Spleen (tissue), 11 donors: ENCODE data around the gene SLC2A10. TPM values are rescaled to one million over a fixed set of nuclear protein-coding genes. Genes with fewer than 3 reads are reported as not detected.

Experiments
- DNase-seq: peaks from one replicate; pipeline ENCODE4 v3.0.0-alpha.2; 2020
- H3K27ac ChIP-seq, 8 donors: fragments of 200-600 bp; sonication (generic) in 7 of 8; 1 replicate in 4 of 8; 2 replicates in 4 of 8; pipeline versions ENCODE4 v1.5.0 to v1.8.0; 2016 to 2021; ENCODE audit warnings: inconsistent platforms in 4 of 8, mild to moderate bottlenecking in 4 of 8, moderate library complexity in 1 of 8
- H3K27me3 ChIP-seq, 7 donors: fragments of 200-600 bp; sonication (generic) in 6 of 7; replicated peaks in 1 of 7; 1 replicate in 4 of 7; 2 replicates in 3 of 7; pipeline versions ENCODE4 v1.5.0 to v1.8.0; 2016 to 2021; ENCODE audit warnings: inconsistent platforms in 3 of 7, mild to moderate bottlenecking in 1 of 7
- H3K36me3 ChIP-seq, 6 donors: fragments of 200-600 bp; sonication (generic) in 5 of 6; 1 replicate in 4 of 6; 2 replicates in 2 of 6; pipeline versions ENCODE4 v1.5.0 to v1.8.0; 2016 to 2021; ENCODE audit warnings: inconsistent platforms in 2 of 6
- H3K4me1 ChIP-seq, 6 donors: fragments of 200-600 bp; sonication (generic) in 5 of 6; 1 replicate in 3 of 6; 2 replicates in 3 of 6; pipeline versions ENCODE4 v1.5.0 to v1.8.0; 2016 to 2021; ENCODE audit warnings: inconsistent platforms in 3 of 6
- H3K4me3 ChIP-seq, 8 donors: fragments of 200-600 bp; sonication (generic) in 7 of 8; 1 replicate in 4 of 8; 2 replicates in 4 of 8; pipeline versions ENCODE4 v1.5.0 to v1.8.0; 2016 to 2021; ENCODE audit warnings: inconsistent platforms in 4 of 8, mild to moderate bottlenecking in 4 of 8, moderate library complexity in 2 of 8
- H3K9me3 ChIP-seq, 8 donors: fragments of 200-600 bp; sonication (generic) in 7 of 8; 1 replicate in 4 of 8; 2 replicates in 4 of 8; pipeline versions ENCODE4 v1.5.0 to v1.8.0; 2016 to 2021; ENCODE audit warnings: inconsistent platforms in 4 of 8
- POLR2A ChIP-seq, 3 donors: fragments of 450-650 bp; IDR thresholded peaks; one replicate each; pipeline ENCODE4 v1.5.1; 2017; ENCODE audit warnings: antibody characterized with exemption in 3 of 3, mild to moderate bottlenecking in 1 of 3
- POLR2AphosphoS5 ChIP-seq, 3 donors: sonication (generic); formaldehyde crosslinking; IDR thresholded peaks; one replicate each; pipeline ENCODE4 v1.5.1; 2017; ENCODE audit warnings: antibody characterized with exemption in 3 of 3
- WGBS, 5 donors: extraction: QIAGEN DNeasy Blood & Tissue Kit in 3 of 5; methylation state at CpG; one replicate each; pipeline versions ENCODE4 v1.1.5 to v1.1.7; 2013 to 2018; 5-methylcytosine and 5-hydroxymethylcytosine counted together
- intact Hi-C: fragments of 100-400 bp; cut with DNase I; formaldehyde crosslinking; loops from one replicate; pipeline ENCODE4 v1.15.0; 2023; ENCODE audit warnings: low total_unique reads
- polyA plus RNA-seq, 3 donors: library from polyadenylated mRNA; stranded (reverse); fragments of 200-250 nt; gene quantifications; one replicate each; pipeline ENCODE4 v1.2.1, GENCODE V29; 2013
- total RNA-seq, 7 donors: library from RNA; depleted of rRNA in 3 of 7; stranded (reverse); fragments of >200 nt in 3 of 7; fragmentation: NEBNext Ultra II Directional in 4 of 7; extraction: Animal tissue kit (Norgen Biotek cat#: 25700) in 4 of 7; gene quantifications; one replicate each; pipeline versions ENCODE4 v1.1.0 to v1.2.1, GENCODE V29; 2016 to 2021
- TF ChIP-seq, protein P1 (sequence below), 11 experiments: fragments of 200-600 bp in 7 of 11; fragments of 450-650 bp in 4 of 11; sonication (generic) in 4 of 11; IDR thresholded peaks in 8 of 11; conservative IDR thresholded peaks in 3 of 11; 1 replicate in 7 of 11; 2 replicates in 4 of 11; pipeline versions ENCODE4 v1.4.0 to v1.8.0; 2016 to 2021; ENCODE audit warnings: antibody characterized with exemption in 11 of 11, inconsistent platforms in 4 of 11, mild to moderate bottlenecking in 1 of 11
- donor health status: healthy with polysubstance abuse.
- donor health status: DM: no; HTN: no; CAD: no; lungs with moderate emphysema.
- donor health status: DM: no; HTN: no; CAD: no.
- donor health status: Bipolar disorder and iron deficiency.
- donor health status: healthy.
- donor health status: DM: no; HTN: no; CAD: no.
- donor health status: DM: yes; HTN: yes; CAD: no.

The SLC2A10 gene
- total and polyA plus RNA-seq, 10 donors, result 1.9 to 7.3 (median 2.9) TPM

DNA sequence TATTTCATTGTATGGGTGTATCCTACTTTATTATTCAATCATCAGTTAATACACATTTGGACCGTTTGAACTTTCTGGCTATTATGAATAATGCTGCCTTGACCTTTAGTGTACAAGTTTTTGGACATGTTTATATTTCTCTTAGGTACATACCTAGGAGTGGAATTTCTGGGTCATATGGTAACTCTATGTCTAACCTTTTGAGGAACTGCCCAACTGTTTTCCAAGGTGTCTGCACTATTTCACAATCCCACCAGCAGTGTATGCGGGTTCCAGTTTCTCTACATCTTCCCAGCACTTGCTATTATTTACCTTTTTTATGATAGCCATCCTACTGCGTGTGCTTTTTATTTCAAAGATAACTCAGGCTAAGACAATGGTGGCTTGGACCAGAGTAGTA lies 43.8 kb upstream of the SLC2A10 start:
- no peak for DNase-seq

DNA sequence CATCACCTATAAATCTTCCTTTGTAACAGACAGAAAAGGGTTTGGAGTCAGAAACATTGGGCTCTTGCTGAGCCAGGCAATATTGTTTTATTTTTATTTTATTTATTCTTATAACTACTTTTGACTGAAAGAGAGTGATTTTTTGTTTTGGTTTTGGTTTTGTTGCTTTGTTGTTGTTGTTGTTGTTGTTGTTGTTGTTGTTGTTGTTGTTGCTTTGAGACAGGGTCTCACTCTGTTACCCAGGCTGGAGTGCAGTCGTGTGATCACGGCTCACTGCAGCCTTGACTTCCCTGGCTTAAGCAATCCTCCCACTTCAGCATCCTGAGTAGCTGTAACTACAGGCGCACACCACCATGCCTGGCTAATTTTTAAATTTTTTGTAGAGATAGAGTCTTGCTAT lies 43.1 kb upstream of the SLC2A10 start:
- Histone ChIP-seq H3K4me1 (peaks cover 0 to 3% (median 0%) of the 10 kb centered on the region in 6 donors), H3K9me3 (peaks cover 0 to 21% (median 15%) of the 10 kb centered on the region in 8 donors), H3K27ac (no peak overlapping the region), H3K36me3 (no peaks in the 10 kb centered on the region), H3K4me3 (no peak overlapping the region), H3K27me3 (no peaks in the 10 kb centered on the region)
- WGBS, 5 donors, result 87 to 92% (median 88%) methylated on average over 3 of the region's 3 CpGs
- no peak for TF ChIP-seq POLR2AphosphoS5 (IDR thresholded peaks at IDR 0.05)
- TF ChIP-seq, protein P1, sequence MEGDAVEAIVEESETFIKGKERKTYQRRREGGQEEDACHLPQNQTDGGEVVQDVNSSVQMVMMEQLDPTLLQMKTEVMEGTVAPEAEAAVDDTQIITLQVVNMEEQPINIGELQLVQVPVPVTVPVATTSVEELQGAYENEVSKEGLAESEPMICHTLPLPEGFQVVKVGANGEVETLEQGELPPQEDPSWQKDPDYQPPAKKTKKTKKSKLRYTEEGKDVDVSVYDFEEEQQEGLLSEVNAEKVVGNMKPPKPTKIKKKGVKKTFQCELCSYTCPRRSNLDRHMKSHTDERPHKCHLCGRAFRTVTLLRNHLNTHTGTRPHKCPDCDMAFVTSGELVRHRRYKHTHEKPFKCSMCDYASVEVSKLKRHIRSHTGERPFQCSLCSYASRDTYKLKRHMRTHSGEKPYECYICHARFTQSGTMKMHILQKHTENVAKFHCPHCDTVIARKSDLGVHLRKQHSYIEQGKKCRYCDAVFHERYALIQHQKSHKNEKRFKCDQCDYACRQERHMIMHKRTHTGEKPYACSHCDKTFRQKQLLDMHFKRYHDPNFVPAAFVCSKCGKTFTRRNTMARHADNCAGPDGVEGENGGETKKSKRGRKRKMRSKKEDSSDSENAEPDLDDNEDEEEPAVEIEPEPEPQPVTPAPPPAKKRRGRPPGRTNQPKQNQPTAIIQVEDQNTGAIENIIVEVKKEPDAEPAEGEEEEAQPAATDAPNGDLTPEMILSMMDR (IDR thresholded peaks at IDR 0.05 in 8 of 11, conservative IDR thresholded peaks at IDR 0.05 in 3 of 11), result no peak
- TF ChIP-seq POLR2A (IDR thresholded peaks at IDR 0.05), result no peak
- intact Hi-C loops, result no loop called here
- no peak for DNase-seq

More for the DNA sequence above, 43.8 kb upstream of the SLC2A10 start:
- Histone ChIP-seq H3K4me3 (no peak overlapping the region), H3K9me3 (peaks cover 0 to 14% (median 9%) of the 10 kb centered on the region in 8 donors), H3K36me3 (no peaks in the 10 kb centered on the region), H3K27me3 (no peaks in the 10 kb centered on the region), H3K4me1 (no peaks in the 10 kb centered on the region), H3K27ac (no peak overlapping the region)
- TF ChIP-seq, protein P1 (IDR thresholded peaks at IDR 0.05 in 8 of 11, conservative IDR thresholded peaks at IDR 0.05 in 3 of 11), result no peak
- TF ChIP-seq POLR2AphosphoS5 (IDR thresholded peaks at IDR 0.05) (no peak), POLR2A (IDR thresholded peaks at IDR 0.05) (no peak)
- intact Hi-C loops, result no loop called here
- WGBS, 5 donors, result 79 to 94% (median 86%) methylated on average over 3 of the region's 3 CpGs

DNA sequence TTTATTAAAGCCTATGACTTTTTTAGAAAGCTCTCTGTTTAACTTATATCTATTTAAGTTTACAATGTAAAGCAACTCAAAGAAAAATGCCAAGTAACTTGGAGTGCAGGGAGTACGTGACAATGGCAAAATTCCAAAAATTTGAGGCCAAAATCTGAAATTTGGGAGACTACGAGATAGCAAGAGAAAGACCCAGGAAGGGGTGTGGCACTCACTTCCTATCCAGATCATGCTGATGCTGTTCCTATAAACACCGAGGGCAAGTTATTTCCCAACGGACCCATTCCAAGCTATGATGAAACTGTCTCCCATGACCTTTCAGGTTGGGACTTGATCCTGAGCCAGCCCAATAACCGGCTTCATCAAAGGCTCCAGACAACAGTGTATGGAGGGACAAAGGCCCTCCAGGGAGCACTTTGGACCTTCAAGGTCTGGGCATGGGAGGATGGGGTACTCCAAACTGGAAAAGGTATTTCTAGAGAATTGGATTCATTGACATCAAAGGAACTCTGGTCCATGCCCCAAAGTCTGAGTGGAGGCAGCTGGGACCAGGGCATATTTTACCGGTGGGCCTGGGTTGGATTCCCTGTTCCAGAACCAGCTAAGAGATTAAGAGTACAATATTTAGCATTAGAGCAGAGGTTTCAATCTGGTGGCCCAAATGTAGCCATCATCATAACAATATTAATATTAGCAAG lies 42.5 kb upstream of the SLC2A10 start:
- no peak for DNase-seq
- TF ChIP-seq POLR2AphosphoS5 (IDR thresholded peaks at IDR 0.05), result no peak
- TF ChIP-seq, protein P1 (IDR thresholded peaks at IDR 0.05 in 8 of 11, conservative IDR thresholded peaks at IDR 0.05 in 3 of 11), result no peak
- no peak for TF ChIP-seq POLR2A (IDR thresholded peaks at IDR 0.05)
- H3K27ac ChIP-seq, result no peak overlapping the region
- intact Hi-C loops, result no loop called here
- H3K36me3 ChIP-seq, result no peaks in the 10 kb centered on the region
- no peaks in the 10 kb centered on the region for H3K27me3 ChIP-seq
- WGBS, 5 donors, result 70 to 89% (median 83%) methylated on average over 6 of the region's 6 CpGs
- peaks cover 0 to 26% (median 18%) of the 10 kb centered on the region in 8 donors for H3K9me3 ChIP-seq
- no peak overlapping the region for H3K4me3 ChIP-seq
- H3K4me1 ChIP-seq, result peaks cover 0 to 10% (median 2%) of the 10 kb centered on the region in 6 donors

DNA sequence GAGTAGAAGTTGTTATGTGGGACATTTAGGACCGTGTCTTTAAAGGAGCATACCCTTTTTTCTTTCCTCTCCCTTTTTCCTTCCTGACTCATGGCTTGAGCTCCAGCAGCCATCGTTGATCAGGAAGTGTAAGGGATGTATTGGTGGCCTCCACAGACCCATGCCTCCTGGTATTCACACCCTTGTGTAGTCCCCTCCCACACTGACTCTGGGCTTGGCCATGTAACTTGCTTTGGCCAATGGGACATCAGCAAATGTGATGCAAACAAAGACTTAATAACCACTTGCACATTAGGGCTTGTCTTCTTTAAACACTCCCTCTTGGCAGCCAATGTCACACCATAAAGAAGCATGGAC lies 39.2 kb upstream of the SLC2A10 start:
- whole genome bisulfite sequencing, 5 donors, result 62 to 74% (median 67%) methylated on average over 2 of the region's 2 CpGs
- no peak for TF ChIP-seq POLR2A (IDR thresholded peaks at IDR 0.05)
- TF ChIP-seq, protein P1 (IDR thresholded peaks at IDR 0.05 in 8 of 11, conservative IDR thresholded peaks at IDR 0.05 in 3 of 11), result no peak
- no peak for TF ChIP-seq POLR2AphosphoS5 (IDR thresholded peaks at IDR 0.05)
- H3K9me3 ChIP-seq, result peaks cover 0 to 28% (median 19%) of the 10 kb centered on the region in 8 donors
- no peaks in the 10 kb centered on the region for H3K27me3 ChIP-seq
- H3K36me3 ChIP-seq, result no peaks in the 10 kb centered on the region
- H3K4me1 ChIP-seq, result peaks cover 0 to 11% (median 2%) of the 10 kb centered on the region in 6 donors
- intact Hi-C loops, result loop anchor here (5.0 kb wide), 1 partner anchor 98 kb away; no protein-coding TSS in a partner anchor
- no peak for DNase-seq
- H3K4me3 ChIP-seq, result no peak overlapping the region
- no peak overlapping the region for H3K27ac ChIP-seq
